AG09309 (cell line): ENCODE measurements around the gene RALY.
A peak's percentile ranks its signal among the peaks of the same experiment; 100 is the strongest.

Experiments used
- DNase-seq: peaks from one replicate; pipeline ENCODE4 v3.0.0-alpha.2; 2010; ENCODE audit warnings: low read depth
- H3K4me3 ChIP-seq: 2 replicates; pipeline ENCODE4 v1.5.1; 2011; ENCODE audit warnings: mild to moderate bottlenecking, low read depth, low read length, moderate library complexity; ENCODE audit not compliant: control insufficient read depth
- TF ChIP-seq, protein P1 (sequence below): IDR thresholded peaks from 2 replicates; pipeline ENCODE4 v1.5.1; 2011; ENCODE audit warnings: mild to moderate bottlenecking, low read depth, low read length, inconsistent platforms; ENCODE audit not compliant: insufficient read depth, control insufficient read depth; ENCODE audit errors: missing control alignments

The RALY gene

DNA sequence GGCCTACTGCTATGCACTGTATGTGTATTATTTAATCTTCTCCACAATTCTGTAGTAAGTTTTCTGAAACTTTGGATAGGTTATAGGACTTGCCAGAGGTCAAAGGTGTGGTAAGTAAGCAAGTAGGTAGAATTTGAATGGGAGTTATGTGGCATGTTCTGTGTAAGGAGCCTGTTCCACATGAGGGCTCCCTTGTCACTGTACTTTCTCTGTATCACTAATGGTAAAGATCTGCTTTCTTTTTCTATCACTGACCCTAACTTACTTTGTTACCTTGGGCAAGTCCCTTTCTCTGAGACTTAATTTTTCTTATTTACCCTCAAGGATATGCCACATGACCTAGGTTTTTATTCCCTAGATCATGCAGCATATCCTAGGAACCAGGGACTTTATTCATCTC, 68.0 kb downstream of the RALY start:
- no peak for DNase-seq

DNA sequence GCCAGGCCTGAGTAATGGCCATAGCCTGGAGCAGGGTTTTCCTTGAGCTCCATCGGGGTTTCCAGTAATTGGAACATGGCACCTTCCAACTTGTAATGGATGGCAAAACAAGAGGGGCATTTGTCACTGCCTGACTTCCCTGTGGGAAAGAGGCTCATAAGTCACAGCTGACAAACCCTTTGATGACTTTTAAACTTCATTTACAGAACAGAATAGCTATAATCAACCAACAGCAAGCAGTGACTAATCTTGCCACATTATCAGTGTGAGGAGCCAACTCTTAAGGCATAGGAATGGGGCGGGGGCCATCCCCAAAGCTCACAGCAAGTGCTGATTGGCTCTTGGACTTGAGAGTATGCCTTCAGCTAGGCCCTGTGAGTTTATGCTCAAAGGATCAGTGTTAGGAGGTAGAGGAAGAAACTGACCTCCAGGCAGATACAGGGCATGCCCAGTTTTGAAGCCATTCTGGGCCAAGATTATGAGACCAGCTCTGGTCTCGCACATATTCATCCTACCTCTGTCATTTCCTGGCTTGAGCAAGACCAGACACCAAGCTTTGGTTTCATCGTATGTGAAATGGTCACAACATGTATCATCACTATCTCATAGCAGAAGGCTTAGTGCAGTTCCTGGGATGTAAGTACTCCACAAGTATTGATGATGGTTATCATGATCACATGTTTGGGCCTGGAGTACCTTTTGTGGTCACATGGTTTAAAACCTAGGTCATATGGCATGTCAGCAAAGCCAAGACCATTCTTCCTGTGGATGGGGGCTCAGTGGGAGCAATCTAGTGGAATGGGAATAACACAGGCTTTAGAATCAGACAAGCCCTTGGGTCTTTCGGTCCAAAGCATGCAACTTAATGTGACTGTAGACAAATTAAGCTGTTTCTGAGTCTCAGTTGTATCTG, 69.1 kb downstream of the RALY start:
- H3K4me3 ChIP-seq, result no peak overlapping the region
- DNase-seq, result no peak
- TF ChIP-seq, protein P1, sequence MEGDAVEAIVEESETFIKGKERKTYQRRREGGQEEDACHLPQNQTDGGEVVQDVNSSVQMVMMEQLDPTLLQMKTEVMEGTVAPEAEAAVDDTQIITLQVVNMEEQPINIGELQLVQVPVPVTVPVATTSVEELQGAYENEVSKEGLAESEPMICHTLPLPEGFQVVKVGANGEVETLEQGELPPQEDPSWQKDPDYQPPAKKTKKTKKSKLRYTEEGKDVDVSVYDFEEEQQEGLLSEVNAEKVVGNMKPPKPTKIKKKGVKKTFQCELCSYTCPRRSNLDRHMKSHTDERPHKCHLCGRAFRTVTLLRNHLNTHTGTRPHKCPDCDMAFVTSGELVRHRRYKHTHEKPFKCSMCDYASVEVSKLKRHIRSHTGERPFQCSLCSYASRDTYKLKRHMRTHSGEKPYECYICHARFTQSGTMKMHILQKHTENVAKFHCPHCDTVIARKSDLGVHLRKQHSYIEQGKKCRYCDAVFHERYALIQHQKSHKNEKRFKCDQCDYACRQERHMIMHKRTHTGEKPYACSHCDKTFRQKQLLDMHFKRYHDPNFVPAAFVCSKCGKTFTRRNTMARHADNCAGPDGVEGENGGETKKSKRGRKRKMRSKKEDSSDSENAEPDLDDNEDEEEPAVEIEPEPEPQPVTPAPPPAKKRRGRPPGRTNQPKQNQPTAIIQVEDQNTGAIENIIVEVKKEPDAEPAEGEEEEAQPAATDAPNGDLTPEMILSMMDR, result no peak

More for the DNA sequence above, 68.0 kb downstream of the RALY start:
- TF ChIP-seq, protein P1, result no peak
- H3K4me3 ChIP-seq, result no peak overlapping the region

DNA sequence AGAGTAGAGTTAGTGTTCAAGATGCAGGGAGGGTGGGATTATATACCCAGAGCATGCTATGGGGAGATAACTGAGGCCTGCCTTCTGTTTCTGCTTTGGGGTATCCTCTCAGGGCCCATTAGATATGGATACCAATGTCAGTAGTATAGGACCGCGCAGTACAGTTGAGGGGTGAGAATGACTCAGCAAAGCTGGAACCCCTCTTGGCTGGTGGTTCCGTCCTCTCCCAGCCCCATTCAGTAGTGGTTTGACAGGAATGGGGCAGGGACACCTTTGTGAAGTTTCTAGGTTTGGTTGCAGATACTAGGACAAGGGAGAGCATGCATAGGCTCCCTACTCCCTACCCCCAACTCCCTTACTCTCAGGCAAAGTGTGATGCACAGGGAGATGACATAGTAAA, 70.6 kb downstream of the RALY start:
- no peak for DNase-seq
- no peak overlapping the region for H3K4me3 ChIP-seq
- TF ChIP-seq, protein P1, result no peak

DNA sequence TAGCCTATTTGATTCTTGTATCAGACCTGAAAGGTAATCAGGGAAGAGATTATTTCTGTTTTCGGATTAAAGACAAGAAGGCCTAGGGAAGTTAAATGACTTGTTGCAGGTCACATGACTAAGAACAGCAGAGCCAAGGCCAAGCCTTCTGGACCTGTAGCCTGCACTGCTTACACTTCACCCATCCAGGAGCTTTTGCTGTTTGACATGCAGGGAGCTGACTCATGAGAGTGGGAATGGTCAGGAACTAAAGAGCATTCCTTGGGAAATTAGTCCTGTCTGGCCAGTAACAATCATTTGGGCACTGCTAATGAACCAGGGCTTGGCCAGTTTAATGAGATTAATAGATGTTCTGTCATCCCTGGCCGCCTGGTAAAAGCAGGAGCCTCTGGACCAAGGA, 71.5 kb downstream of the RALY start:
- TF ChIP-seq, protein P1, result no peak
- no peak for DNase-seq
- H3K4me3 ChIP-seq, result no peak overlapping the region

GRCh38 chr20:34066476-34067090, 72.9 kb downstream of the RALY start:
- DNase-seq, result peak; percentile 34
- H3K4me3 ChIP-seq, result no peak overlapping the region
- TF ChIP-seq, protein P1, result no peak

DNA sequence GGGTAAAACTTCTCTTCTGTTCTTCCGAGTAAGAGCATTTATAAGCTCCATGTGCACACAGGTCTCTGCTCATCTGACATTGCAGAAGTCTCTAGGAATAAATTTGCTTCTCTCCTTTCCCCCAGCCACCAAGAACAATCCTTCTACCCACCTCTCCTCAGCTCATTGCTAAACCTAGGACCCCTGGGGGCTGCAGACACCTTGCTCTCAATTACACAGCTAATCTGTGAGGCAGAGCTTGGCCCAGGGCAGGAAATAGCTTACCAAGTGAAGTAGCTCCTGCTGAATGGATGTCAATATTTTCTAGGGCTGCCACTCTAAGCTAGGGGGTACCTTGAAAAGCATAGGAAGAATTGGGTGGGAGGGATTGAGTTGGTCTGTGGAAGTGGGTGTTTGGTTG, 74.3 kb downstream of the RALY start:
- no peak for DNase-seq
- H3K4me3 ChIP-seq, result no peak overlapping the region
- TF ChIP-seq, protein P1, result no peak
